ENCODE measurements around the gene TSKS. TPM values are rescaled to one million over a fixed set of nuclear protein-coding genes. Genes with fewer than 3 reads are reported as not detected.

TSKS gene
- total RNA-seq, 1 experiment from 2014 or later = not detected

DNA sequence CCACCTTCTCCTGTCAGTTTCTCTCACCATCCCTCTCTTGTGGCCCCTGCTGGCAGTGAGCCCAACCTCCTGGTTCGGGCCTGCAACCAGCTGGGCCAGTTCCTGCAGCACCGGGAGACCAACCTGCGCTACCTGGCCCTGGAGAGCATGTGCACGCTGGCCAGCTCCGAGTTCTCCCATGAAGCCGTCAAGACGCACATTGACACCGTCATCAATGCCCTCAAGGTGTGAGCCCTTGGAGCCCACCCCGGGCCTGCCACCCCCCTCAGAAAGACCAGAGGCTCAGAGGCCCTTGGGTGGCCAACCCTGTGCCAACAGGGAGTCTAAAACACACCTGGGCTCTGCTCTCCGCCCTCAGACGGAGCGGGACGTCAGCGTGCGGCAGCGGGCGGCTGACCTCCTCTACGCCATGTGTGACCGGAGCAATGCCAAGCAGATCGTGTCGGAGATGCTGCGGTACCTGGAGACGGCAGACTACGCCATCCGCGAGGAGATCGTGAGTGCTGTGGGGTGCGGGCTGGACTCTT is 36.2 kb upstream of the TSKS start:
- H3K36me3 Mint-ChIP-seq (ENCODE audit: insufficient read depth, unreplicated experiment) = peaks cover 33% of the 10 kb centered on the region
- no peaks in the 10 kb centered on the region for H3K27me3 Mint-ChIP-seq (ENCODE audit: unreplicated experiment)
- intact Hi-C loops (cut with micrococcal nuclease; ENCODE audit: unreplicated experiment) = no loop called here
- DNase-seq = no peak
- no peak overlapping the region for H3K27ac Mint-ChIP-seq (ENCODE audit: unreplicated experiment)
- BruUV-seq (replicated peaks) = TSS peak; percentile 26
- no peaks in the 10 kb centered on the region for H3K9me3 Mint-ChIP-seq (ENCODE audit: low read depth, unreplicated experiment)
- no peak for TF ChIP-seq CTCF (IDR thresholded peaks at IDR 0.05; ENCODE audit: unreplicated experiment)
- CTCF ChIA-PET = no interaction called here
- H3K4me1 Mint-ChIP-seq (ENCODE audit: low read depth, unreplicated experiment) = no peaks in the 10 kb centered on the region
- no peak overlapping the region for H3K4me3 Mint-ChIP-seq (ENCODE audit: low read depth, unreplicated experiment)

- no peak for TF ChIP-seq CTCF (IDR thresholded peaks at IDR 0.05; ENCODE audit: unreplicated experiment)
- intact Hi-C loops (cut with micrococcal nuclease; ENCODE audit: unreplicated experiment) = no loop called here
- Mint-ChIP-seq H3K36me3 (ENCODE audit: insufficient read depth, unreplicated experiment) (peaks cover 28% of the 10 kb centered on the region), H3K9me3 (ENCODE audit: low read depth, unreplicated experiment) (no peaks in the 10 kb centered on the region), H3K27ac (ENCODE audit: unreplicated experiment) (no peak overlapping the region), H3K4me1 (ENCODE audit: low read depth, unreplicated experiment) (no peaks in the 10 kb centered on the region), H3K27me3 (ENCODE audit: unreplicated experiment) (no peaks in the 10 kb centered on the region), H3K4me3 (ENCODE audit: low read depth, unreplicated experiment) (no peak overlapping the region)
- CTCF ChIA-PET = no interaction called here
- DNase-seq = no peak
- no TSS peak for BruUV-seq (replicated peaks)
Measured at GRCh38 chr19:49798574-49798973, 35.5 kb upstream of the TSKS start.

DNA sequence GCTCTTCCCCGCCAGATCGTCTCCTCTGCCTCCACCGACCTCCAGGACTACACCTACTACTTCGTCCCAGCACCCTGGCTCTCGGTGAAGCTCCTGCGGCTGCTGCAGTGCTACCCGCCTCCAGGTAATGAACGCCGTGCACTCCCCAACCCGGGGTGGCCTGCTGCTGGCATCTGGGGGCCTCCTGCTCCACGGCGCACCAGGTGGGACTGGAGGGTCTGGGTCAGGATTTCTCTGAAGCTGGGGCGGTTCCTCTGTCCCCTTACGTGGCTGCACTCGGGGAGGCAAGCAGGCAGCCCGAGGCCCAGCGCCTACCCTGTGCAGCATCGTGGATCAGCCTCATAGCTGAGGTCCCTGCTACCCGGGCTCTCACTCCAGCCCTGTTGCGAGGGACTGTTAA is 32.5 kb upstream of the TSKS start:
- no TSS peak for BruUV-seq (replicated peaks)
- H3K4me3 Mint-ChIP-seq (ENCODE audit: low read depth, unreplicated experiment) = no peak overlapping the region
- no peak for TF ChIP-seq CTCF (IDR thresholded peaks at IDR 0.05; ENCODE audit: unreplicated experiment)
- no peaks in the 10 kb centered on the region for H3K4me1 Mint-ChIP-seq (ENCODE audit: low read depth, unreplicated experiment)
- no peak for DNase-seq
- CTCF ChIA-PET = no interaction called here
- peaks cover 26% of the 10 kb centered on the region for H3K36me3 Mint-ChIP-seq (ENCODE audit: insufficient read depth, unreplicated experiment)
- H3K9me3 Mint-ChIP-seq (ENCODE audit: low read depth, unreplicated experiment) = no peaks in the 10 kb centered on the region
- H3K27ac Mint-ChIP-seq (ENCODE audit: unreplicated experiment) = no peak overlapping the region
- H3K27me3 Mint-ChIP-seq (ENCODE audit: unreplicated experiment) = no peaks in the 10 kb centered on the region
- intact Hi-C loops (cut with micrococcal nuclease; ENCODE audit: unreplicated experiment) = no loop called here

DNA sequence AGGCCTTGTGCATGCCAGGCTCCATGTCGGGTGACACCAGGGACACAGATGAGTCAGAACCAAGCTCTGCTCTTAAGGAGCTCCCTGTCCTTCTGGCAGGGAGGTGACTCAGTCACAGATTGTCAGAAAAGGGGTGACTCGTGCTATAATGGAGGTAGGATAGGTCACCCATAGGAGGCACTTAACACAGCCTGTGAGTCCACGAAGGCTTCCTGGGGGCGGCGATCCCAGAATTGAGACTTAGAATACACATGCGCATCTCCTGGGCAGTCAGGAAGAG is 30.4 kb upstream of the TSKS start:
- Mint-ChIP-seq H3K36me3 (ENCODE audit: insufficient read depth, unreplicated experiment) (peaks cover 28% of the 10 kb centered on the region), H3K27ac (ENCODE audit: unreplicated experiment) (no peak overlapping the region), H3K4me1 (ENCODE audit: low read depth, unreplicated experiment) (no peaks in the 10 kb centered on the region), H3K9me3 (ENCODE audit: low read depth, unreplicated experiment) (no peaks in the 10 kb centered on the region), H3K27me3 (ENCODE audit: unreplicated experiment) (no peaks in the 10 kb centered on the region), H3K4me3 (ENCODE audit: low read depth, unreplicated experiment) (no peak overlapping the region)
- no peak for TF ChIP-seq CTCF (IDR thresholded peaks at IDR 0.05; ENCODE audit: unreplicated experiment)
- no peak for DNase-seq
- BruUV-seq (replicated peaks) = no TSS peak
- CTCF ChIA-PET = interaction anchor here (0.6 kb wide), 2 partner anchors 47 to 50 kb away, joined by 3 read pairs; no protein-coding TSS in a partner anchor
- intact Hi-C loops (cut with micrococcal nuclease; ENCODE audit: unreplicated experiment) = no loop called here

All from Calu3 (cell line).